ENCODE data around the gene SPI1.
"Not testable (repeated sequence)": the region's sequence is repeated elsewhere in the genome, so short reads cannot be mapped to it uniquely, and the experiment has no call there.

The SPI1 gene

DNA sequence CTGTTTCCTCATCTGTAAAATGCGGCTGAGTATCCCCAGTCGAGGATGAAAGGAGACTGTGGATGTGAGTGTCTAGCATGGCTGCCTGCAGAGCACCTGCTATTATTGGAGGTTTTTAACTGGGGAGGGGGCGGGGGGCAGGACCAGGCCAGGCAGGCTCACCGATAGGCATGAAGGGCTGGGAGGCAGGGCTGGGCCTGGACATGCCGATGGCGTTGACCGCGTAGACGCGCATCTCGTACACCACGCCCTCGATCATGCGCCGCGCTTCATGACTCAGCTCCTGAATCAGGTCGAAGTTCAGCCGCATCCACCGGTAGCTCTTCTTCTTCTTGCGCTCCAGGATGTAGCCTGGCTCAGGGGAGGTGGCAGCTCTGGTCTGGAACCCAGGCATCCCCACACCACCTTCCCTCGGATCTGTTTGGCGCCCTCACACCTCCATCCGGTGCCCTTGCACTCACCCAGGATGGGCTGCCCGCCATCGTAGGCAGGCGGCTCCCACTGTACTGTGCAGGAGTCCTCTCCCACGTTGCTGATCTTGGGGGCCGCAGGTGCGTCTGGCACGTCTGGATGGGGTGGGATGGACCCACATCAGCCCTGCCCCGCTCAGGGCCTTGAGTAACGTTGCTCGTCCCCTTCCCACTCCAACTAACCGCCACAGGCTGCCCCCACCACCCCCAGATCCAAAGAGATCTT is 41.0 kb downstream of the SPI1 start:
- no peak for DNase-seq

DNA sequence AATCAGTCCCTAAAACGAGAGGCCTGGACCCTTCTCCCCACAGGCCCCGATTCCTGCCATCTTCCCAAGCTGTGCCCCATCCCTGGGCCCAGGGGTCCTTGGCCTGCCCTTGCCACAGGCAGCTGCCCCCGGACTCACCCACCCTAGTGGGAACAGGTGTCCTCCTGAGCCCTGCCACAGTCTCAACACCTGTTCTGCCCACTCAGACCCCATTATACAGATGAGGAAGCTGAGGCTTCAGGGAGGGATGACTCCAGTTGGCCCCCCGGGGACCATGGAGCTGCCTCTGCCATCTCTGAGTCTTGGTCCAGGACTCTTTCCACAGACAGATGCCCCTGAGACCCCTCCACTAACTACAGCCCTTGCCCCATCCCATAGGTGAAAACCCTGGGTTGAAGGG is 41.8 kb downstream of the SPI1 start:
- DNase-seq = no peak

DNA sequence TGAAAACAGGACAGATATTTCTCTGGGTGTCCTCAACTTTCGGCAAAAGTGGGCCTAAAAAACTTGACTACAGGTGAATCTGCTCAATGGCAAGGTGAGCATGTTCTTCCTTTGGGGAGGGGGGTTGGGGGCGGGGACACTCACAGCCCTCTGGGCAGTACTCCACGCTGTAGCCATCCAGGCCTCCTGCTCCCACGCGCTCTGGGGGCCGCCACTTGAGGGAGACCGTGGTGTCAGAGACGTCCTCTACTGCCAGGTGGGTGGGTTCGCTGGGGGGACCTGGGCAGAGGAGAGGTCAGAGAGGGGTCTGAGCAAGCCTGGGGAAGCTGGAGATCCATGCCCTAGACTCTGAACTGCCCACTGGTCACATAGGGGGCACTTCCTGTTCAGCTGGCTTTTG is 42.6 kb downstream of the SPI1 start:
- DNase-seq = no peak

DNA sequence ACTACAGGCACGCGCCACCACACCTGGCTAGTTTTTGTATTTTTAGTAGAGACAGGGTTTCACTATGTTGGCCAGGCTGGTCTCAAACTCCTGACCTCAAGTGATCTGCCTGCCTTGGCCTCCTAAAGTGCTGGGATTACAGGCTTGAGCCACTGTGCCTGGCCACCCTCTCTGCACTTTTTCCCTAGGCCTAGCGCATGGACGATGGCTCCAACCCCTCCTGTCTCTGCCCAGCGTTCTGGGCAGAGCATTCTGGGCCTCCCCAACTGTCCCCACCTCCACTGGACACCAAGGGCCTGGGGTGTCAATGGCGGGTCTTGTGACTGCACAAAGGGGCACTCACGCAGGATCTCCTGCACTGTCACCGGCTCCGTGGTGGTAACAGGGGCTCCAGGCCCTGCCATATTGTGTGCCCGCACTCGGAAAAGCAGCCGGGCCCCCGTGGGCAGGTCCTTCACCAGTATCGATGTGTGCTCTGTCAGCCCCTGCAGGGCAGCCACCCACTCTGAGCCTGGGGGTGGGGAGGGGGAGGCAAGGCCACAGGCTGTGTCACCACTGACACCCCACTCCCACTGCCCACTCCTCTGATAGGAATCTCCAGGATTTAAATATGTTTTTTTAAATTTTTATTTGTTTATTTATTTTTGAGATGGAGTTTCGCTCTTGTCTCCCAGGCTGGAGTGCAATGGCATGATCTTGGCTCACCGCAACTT is 43.5 kb downstream of the SPI1 start:
- not testable (repeated sequence) for DNase-seq

DNA sequence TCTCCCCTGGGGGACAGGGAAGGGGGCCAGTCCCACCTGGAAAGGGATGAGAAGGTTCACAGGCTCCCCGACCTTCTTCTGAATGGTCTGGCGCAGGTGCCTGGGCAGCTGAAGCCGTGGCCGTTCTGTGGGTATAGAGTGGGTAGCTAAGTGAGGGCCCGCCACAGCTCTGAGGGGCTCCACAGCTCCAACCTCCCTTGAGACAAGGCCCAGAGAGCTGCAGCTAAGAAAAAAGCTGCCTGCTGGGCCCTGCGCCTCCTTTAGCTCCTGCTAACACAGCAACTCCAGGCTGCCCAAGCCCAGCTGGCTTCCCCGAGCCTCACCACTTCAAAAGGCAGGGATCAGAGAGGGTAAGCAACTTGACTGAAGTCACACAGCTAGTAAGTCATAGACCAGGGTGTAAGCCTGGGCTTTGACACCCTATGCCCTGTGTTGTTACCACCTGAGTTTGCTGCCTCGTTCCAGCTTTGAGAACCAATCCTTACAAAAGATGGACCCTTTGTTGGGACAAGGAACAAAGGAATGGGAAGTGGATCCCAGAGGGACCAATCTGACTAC is 44.4 kb downstream of the SPI1 start:
- no peak for DNase-seq

DNA sequence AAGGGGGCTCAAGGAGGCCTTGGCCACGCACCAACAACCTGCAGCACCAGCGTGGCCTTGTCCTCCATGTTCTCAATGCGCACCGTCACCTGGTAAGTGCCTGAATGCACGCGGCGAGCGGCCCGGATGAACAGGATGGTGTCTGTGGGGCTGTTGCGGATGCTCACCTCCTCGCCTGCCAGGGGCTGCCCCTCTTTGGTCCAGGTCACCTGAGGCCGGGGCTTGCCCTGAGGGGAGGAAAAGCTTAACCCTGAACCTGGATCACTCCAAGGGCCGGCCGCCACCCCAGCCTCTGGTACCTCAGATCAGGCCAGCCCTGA is 44.9 kb downstream of the SPI1 start:
- DNase-seq = no peak

DNA sequence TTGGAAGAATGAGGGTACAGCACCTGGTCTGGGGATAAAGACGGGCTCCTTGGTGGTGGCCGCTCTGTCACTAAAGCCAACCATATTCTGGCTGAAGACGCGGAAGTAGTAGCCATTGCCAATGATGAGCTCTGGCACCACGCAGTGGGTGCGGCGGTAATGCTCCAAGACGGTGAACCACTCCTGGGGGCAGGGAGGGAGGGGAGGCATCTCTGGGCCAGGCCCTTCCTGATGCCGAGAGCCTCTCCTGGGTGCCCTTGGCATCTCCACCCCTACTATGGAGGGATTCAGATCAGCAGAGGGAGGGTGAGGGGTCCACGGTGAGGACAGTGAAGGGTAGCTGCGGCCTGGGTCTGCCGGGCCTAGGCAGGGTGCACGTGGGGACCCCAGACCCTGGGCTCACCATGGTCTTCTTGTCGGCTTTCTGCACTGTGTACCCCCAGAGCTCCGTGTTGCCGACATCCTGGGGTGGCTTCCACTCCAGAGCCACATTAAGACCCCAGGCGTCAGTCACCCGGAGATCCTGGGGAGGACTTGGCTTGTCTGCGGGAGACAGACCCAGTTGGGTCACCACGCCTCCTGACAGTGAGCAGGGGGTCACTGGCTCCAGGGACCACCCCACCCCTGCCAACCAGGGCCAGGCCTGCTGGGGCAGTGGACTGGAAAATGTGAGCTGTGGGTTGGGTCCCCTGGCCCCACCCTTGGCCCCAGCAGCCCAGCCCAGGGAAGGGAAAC is 45.4 kb downstream of the SPI1 start:
- no peak for DNase-seq

DNA sequence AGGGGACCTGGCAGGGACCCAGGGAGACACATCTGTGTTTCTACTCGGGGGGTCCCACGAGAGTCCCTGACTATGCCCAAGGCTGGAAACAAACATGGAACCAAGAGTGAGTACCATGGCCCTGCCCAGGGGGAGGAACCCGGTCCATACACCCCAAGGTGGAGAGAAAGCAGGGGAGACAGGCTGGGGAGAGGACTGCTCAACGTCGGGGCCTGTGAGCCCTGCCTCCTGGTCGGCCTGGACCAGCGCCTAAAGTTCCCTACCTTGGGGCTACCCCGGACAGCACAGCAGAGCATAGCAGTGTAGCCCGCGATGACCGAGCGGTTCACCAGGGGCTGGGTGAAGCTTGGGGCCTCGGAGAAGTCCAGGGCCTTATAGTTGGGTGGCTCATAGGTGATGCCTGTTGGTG is 46.0 kb downstream of the SPI1 start:
- DNase-seq = no peak

DNA sequence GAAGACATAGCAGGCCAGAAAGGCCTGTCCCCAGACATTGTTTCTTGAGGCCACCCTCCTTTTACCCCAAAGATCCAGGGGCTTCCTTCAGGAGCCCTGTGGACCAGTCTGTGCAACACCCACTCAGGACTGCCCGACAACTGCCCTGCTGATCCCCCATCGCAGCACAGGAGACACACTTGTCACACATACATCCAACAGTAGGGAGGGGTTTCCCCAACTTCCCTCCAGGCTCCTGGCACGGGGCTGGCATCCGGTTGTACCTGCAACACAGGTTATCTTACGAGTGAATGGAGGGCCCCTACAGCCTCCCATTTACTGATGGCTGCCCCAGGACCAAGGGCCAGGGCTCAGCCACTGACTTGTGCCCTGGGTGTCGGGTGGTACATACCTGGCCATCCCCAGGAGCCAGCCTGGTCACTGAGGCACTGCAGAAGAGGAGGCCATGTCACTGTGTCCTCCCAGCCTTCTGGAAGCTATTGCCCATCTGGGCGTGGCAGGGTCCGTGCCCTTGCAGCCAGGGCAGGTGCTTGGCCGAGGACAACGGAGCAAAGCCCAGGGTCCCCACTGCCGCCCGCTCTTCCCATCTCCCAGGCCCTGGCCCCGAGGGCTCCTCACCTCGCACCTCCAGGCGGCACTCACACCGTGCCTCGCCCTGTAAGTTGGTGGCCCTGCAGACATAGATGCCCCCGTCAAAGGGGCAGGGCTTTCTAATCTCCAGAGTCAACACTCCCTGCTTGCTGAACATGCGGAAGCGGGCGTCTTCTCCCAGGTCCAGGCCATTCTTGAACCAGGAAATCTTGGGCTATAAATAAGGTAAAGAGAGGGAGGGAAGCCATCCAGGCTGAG is 46.7 kb downstream of the SPI1 start:
- no peak for DNase-seq

DNA sequence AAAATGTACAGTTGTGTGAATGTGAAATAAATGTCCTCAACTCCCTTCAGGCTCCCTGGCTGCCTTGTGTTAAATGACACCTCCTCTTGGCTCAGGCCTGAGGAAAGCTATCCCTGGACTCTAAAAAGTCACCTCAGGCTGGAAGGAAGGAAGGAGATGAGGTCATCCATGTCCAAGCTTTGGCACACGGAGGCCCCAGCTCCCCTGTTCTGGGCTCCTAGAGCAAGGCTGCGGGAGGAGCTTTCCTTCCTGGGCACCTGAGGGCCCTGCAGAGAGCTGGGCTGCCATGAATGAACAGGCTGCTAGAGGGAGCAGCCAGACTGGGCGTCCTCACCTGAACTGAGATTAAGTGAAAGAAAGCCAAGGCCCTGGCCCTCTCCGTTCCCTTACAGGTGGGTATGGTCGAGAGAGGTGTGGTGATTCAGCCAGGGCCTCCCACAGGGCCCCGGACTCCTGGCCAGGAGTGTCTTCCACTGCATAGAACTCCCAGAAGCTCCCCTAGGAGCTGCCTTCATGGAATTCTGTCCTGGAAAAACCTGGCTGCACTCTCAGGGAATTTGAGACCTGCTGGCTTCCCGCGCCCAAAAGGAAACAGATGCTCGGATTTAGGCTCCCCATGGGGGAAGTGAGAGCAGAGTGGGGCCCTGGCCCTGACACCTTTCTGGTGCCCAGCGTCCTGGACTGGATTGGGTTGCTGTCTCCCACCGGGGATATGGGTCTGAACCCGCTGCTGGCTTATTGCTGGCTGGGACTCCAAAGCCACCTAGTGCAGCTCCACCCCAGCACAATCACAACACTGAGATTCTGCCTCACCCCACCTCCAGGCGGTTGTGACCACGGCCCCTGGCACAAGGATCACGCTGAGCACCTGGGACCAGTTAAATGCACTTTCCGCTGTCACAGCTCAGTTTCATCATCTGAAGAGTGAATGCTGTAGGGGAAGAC is 48.1 kb downstream of the SPI1 start:
- DNase-seq = no peak

DNA sequence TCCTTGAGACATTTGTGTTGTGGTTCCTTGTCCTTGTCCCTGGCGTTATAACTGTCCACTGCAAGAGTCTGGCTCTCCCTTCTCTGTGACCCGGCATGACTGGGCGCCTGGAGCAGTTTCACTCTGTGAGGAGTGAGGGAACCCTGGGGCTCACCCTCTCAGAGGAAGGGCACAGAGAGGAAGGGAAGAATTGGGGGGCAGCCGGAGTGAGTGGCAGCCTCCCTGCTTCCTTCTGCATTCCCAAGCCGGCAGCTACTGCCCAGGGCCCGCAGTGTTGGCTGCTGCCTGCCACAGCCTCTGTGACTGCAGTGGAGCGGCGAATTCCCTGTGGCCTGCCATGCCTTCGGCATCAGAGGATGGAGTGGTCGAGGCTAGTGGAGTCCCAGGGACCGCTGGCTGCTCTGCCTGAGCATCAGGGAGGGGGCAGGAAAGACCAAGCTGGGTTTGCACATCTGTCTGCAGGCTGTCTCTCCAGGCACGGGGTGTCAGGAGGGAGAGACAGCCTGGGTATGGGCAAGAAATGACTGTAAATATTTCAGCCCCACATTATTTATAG is 48.8 kb downstream of the SPI1 start:
- no peak for DNase-seq

DNA sequence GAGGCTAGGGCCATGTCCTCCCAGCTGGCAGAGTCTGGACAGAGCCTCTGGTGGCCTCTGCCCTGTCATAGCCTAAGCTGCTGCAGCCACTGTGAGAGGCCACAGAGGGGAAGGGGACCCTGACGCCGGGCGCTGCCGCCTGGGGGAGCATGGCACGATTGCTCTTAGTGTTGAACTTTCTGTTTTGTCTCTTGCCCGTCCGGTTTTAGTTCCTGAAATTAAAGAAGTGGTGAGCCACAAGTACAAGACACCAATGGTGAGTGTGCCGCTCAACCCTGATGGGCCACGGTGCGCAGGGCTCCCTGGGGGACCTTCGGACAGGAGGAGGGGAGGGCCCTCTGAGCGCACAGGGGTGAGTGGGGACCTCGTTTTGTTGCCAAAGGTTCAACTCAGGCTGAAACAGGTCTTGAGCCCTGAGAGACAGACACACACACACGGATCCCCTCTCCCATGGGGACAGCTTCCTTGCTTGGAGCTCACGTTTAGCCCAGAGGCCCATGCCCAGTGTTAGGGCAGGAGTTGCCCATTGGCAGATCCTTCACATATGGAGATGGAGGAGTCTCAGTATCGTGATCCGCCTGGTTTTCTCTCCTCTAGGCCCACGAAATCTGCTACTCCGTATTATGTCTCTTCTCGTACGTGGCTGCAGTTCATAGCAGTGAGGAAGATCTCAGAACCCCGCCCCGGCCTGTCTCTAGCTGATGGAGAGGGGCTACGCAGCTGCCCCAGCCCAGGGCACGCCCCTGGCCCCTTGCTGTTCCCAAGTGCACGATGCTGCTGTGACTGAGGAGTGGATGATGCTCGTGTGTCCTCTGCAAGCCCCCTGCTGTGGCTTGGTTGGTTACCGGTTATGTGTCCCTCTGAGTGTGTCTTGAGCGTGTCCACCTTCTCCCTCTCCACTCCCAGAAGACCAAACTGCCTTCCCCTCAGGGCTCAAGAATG is 49.6 kb downstream of the SPI1 start:
- DNase-seq = no peak

DNA sequence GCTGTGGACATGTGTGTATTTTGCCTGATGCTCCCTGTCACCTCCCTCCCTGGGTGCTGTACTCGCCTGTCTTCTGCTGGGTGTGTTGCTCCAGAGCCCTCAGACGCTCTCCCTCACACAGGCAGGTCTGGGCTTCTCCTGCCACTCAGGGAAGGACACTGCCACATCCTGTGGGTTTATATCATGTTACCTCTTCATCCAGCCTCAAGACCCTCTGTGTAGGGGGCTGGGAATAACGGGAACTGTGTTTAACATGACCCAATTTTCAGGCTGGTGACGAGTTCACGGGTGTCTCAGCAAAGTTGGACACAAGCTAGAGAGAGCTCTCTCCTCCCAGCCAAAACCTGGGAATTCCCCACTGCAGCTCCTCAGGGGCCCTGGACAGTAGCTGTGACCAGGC is 50.4 kb downstream of the SPI1 start:
- no peak for DNase-seq

DNA sequence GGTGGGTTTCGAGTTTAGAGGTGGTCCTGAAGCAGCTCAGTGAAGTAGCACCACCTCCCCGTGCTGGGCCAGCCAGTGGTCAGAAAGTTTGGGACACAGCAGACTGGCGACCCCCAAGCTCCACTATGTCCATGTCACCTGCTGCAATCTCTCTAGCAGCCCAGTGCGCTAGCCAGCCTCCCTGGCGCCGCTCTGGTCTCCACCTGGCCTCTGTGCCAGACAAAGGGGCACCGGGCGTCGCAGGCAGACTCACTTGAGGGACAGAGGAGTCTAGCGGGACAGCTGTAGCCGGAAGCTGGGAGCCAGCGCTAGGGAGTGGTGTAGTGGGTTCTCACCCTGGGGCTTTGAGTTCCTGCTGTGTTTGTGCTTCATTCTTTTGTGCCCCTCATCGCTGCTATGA is 51.3 kb downstream of the SPI1 start:
- peak; percentile 27 for DNase-seq

DNA sequence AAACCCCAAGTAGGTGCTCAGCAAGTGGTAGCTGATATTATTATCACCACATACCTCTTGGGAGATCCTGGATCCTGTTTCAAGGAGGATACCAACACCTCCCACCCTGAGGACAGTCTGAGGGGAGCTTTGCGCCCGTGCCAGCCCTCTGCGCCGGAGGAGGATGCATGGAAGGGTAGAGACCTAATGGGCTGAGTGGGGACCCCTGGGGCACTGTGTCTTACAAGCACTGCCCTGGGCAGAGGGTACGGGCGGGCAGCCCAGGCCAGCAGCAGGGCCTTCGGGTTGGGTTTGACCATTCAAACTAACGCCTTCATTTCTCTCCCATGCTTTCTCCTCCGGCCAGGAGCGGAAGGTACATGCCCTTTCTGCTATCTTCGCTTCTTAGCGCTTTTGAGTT is 52.1 kb downstream of the SPI1 start:
- DNase-seq = no peak

DNA sequence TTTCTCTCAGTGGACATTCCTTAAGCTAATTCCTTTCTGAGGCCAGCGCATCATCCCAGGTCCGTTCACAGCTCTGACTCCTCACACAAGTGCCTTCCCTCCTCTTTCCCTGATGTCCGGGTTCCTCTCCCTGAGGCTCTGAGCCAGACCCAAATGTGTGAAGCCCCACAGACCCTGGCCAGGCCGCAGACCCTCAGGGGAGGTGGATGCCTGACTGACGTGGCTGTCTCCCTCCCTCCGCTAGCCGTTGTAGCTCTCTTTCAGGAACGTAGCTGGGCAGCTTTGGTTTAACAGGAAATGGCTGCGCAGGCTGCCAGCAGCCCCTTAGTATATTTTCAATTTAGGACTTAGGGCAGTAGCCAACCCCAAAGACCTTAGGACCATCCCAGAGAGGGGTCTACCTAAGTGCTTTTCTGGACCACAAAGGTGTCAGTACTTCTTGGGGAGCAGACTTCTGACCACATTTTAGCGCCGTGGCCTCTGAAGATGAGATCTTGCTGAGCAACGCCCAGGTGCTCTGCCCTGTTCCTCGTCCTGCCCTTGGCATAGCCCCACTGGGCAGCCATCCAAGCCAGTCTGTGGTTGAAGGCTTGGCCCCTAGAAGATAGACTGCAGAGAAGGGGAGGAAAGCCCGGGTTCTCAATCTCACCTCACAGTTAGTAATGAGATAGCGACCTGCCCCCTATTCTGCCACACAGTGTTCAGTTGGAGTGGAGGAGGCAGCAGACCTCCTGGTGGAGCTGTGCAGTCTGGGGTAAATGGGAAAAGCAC is 52.9 kb downstream of the SPI1 start:
- DNase-seq = peak; percentile 18

DNA sequence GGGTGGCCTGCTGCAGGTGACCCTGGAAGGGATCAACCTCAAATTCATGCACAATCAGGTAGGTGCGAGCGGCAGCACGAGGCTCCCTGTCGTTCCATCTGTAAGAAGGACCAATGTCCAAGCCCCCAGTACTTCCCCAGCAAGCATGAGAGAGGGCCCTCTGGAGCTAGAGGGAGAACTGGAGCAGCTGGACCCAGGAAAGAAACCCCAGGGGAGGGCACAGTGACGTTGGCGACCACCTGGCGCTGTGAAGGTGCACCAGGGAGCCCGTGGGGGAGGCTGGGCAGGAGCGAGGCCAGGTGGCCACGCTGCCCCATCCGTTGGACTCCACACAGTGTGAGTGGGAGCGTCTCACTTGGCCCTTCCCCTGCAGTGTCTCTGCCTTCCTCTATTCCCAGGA is 53.8 kb downstream of the SPI1 start:
- DNase-seq = no peak

DNA sequence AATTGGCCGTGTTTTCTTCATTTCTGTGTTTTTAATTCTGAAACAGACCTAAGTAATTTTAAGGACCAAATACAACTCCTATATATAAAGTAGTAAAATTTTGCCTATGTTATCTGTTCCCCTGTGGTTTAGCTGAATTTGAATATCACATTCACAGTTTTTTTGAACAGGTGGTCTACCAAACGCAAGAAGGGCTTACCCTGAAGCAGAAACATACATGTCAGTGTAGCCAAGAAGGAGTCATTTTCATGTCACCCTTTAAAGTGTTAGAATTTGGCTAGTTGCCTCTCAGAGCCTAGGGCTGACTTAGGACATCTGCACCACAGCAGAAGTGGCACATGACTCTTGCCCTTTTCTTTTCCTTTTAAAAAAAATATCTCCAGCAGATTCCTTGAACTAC is 60.2 kb downstream of the SPI1 start:
- DNase-seq = no peak

DNA sequence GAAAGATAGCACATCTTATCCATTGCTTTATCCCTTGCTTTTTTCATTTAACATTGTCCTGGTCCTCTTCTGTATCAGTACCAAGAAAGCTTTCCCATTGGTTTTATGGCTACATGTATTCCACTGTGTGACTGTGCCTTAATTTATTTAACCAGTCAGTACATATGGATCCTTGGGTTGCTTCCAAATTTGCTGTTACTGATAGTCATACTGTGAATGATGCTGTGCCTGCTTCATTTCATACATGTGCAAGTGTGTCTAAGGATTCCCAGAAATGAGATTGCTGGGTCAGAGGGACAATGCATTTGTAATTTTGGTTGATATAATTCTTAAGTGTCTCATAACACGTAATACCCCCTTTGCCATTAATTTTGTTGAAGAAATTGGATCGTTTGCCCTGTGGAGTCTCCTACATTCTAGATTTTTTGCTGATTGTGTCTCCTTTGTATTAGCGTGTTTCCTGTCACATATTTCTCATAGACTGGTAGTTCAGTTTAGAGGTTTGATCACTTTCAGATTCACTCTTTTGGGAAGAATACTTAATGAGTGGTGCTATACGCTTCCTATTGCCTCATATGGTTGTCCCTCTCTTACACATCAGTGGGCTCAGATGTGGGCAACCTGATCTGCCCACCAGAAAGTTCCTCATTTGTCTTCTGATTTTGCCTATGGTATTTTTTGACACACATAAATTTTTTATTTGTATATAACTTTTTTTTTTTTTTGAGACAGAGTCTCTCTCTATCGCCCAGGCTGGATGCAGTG is 61.1 kb downstream of the SPI1 start:
- no peak for DNase-seq
